ENCODE measurements around the gene SLC11A2.
"Not testable (repeated sequence)": the region's sequence is repeated elsewhere in the genome, so short reads cannot be mapped to it uniquely, and the experiment has no call there.

The SLC11A2 gene

GRCh38 chr12:51025338-51025835 lies 797 bp downstream of the SLC11A2 start:
- DNase-seq: no peak

GRCh38 chr12:51023625-51024382 lies 2.4 kb downstream of the SLC11A2 start:
- DNase-seq: no peak

GRCh38 chr12:51021694-51022093 lies 4.5 kb downstream of the SLC11A2 start:
- no peak for DNase-seq

GRCh38 chr12:51020448-51021182 lies 5.6 kb downstream of the SLC11A2 start:
- no peak for DNase-seq

GRCh38 chr12:51019927-51020326 lies 6.3 kb downstream of the SLC11A2 start:
- DNase-seq: no peak

- no peak for DNase-seq
These were observed 7.2 kb downstream of the SLC11A2 start for GRCh38 chr12:51018956-51019355.

GRCh38 chr12:51017452-51017851 lies 8.7 kb downstream of the SLC11A2 start:
- DNase-seq: no peak

GRCh38 chr12:51014467-51014866 lies 11.7 kb downstream of the SLC11A2 start:
- DNase-seq: not testable (repeated sequence)

- no peak for DNase-seq
These were observed 12.7 kb downstream of the SLC11A2 start for GRCh38 chr12:51013441-51013840.

GRCh38 chr12:51012570-51013236 lies 13.5 kb downstream of the SLC11A2 start:
- DNase-seq: no peak

- DNase-seq: no peak
These were observed 14.2 kb downstream of the SLC11A2 start for GRCh38 chr12:51011955-51012354.

- DNase-seq: no peak
These were observed 17.1 kb downstream of the SLC11A2 start for GRCh38 chr12:51009056-51009440.

GRCh38 chr12:51008329-51009055 lies 17.7 kb downstream of the SLC11A2 start:
- no peak for DNase-seq

- no peak for DNase-seq
These were observed 20.5 kb downstream of the SLC11A2 start for GRCh38 chr12:51005671-51006070.

GRCh38 chr12:51005030-51005429 lies 21.2 kb downstream of the SLC11A2 start:
- no peak for DNase-seq

- no peak for DNase-seq
These were observed 21.7 kb downstream of the SLC11A2 start for GRCh38 chr12:51004504-51004903.

GRCh38 chr12:51001799-51002198 lies 24.4 kb downstream of the SLC11A2 start:
- DNase-seq: no peak

- DNase-seq: peak; percentile 75
These were observed 25.9 kb downstream of the SLC11A2 start for GRCh38 chr12:51000245-51000644.

GRCh38 chr12:50999093-50999492 lies 27.1 kb downstream of the SLC11A2 start:
- DNase-seq: no peak

- DNase-seq: no peak
These were observed 33.4 kb downstream of the SLC11A2 start for GRCh38 chr12:50992819-50993218.

- DNase-seq: no peak
These were observed 34.9 kb downstream of the SLC11A2 start for GRCh38 chr12:50991291-50991690.

GRCh38 chr12:50990791-50991190 lies 35.4 kb downstream of the SLC11A2 start:
- DNase-seq: no peak

GRCh38 chr12:50990147-50990727 lies 35.9 kb downstream of the SLC11A2 start:
- no peak for DNase-seq
